ENCODE data around the gene IMPACT.

The IMPACT gene

DNA sequence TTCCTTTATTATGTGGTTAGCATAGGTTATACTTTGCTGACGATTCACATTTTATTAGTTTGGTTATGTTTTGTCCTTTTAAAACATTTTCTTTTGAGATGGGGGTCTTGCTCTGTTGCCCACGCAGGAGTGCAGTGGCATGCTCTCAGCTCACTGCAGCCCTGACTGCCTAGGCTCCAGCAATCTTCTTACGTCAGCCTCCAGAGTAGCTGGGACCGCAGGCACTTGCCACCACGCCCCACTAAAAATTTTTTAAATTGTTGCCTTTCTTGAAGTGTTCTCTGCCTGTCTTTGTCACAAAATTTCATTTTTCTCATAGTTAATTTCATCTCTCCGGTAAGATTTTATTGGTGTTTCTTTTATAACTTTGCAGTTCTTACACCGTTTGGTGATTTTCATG is 52.9 kb downstream of the IMPACT start:
- DNase-seq (ENCODE audit: low spot score) = no peak

DNA sequence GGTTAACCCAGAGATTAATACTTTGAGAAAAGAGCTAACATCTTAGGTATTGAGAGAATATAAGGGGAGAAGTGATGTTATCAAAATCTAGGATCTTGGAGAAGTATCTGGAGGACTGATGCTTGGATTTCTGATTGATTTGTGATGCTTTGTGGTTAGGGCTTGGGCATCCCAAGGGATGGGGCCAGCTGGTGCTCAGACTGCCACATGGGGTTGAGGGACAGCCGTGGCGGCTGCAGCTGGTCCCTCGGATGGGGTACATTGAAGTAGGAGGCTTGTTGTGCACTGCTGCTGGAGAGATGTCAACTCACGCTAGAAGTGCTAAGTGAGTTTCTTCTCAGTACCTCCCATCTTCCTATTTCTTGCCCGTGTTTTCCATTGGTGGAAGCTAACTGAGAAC is 56.4 kb downstream of the IMPACT start:
- no peak for DNase-seq (ENCODE audit: low spot score)

- DNase-seq (ENCODE audit: low spot score) = no peak
Measured at GRCh38 chr18:24485681-24486080, 59.2 kb downstream of the IMPACT start.

DNA sequence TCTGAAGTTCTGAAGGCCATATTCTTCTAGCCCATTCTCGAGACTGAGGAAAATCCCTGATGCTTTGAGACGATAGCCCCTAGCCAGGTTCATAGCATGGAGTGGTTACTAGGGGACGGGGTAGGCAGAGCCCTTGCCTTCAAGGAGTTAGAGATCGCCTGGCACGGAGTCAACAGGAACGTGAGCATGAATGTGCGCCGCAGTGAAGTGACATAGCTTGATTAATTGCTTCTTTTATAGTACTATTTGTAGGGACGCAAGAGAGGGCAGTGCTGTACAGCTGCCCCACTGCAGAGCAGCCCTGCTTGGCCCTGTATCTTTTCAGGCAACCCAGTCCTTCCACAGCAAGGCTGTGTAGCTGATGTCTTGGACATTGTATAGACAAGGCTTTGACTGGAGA is 60.2 kb downstream of the IMPACT start:
- no peak for DNase-seq (ENCODE audit: low spot score)

- DNase-seq (ENCODE audit: low spot score) = peak; percentile 52
Measured at GRCh38 chr18:24488824-24489493, 62.5 kb downstream of the IMPACT start.

DNA sequence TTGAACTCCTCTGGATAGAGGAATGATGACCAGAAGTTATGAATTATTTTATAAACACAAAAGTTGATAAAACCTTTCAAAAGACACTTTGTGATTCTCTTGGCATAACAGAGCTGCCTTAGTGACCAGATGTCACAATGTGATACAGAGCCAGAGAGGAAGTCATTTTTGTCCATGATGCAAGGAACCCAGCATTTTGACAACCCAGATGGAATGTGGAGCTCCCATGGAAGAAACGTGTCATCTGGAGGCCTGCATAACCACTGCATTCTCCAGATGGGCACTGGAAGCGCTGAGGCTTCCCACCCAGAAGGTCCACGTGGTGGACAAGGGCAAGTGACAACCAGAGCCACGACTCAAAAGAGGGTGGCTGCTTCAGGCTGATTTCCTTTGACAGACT is 64.1 kb downstream of the IMPACT start:
- DNase-seq (ENCODE audit: low spot score) = no peak

DNA sequence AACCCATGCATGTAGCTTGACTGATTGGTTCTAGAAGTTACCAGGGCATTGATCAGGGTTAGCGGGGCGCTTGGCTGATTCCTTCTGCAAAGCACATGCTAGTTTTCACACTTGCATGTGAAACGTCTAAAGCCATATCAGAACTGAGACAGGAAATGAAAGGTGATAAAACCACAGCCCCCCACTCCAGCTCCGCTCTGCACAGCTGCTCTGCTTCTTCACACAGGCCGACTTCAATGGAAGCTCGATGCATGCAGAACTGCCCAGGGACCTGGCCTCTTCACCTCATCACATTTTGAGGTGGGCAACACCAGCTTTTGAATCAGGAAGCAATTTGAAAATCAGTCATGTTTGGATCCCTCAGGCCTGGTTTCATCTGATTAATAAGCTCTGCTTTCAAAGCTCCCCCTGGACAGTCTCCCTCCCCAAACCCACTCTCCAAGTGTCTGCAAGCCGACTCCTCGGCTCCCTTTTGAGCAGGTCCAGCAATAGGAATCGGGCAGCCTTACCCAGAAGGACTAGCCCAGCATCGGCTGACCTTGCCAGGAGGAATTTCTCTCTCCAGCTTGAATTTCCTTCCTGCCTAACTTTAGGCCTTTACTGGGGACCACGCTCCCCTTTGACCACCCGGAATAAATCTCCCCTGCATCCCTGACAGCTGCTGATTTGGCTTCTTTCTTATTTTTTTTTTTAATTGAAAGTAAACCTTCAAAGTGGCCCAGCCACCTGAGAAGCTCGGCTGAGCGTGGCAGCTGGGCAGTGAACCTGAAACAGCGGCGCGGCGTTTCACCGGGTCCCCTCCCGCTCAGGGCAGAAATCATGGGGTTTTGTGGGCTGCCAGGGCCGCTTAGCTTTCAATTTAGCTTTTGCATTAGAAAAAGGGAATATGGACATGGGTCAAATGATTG is 65.7 kb downstream of the IMPACT start:
- DNase-seq (ENCODE audit: low spot score) = no peak

DNA sequence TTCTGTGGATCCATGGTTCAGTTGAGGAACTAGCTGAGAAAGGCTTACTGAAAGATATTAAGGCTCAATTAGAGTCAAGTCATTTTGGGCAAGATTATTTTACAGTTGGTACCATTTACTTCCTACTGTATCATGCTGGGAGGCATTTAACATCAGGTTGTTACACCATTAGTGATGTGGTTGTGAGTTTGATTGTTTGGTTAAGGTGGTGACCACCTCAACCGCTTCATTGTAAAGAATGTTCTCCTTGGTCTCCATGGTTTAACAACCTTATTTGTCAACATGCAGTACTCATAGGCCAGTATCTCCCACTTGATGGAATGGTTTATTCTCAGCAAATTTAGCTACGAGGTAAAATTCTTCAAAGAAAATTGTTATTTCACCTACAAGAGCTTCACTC is 68.1 kb downstream of the IMPACT start:
- DNase-seq (ENCODE audit: low spot score) = no peak

DNA sequence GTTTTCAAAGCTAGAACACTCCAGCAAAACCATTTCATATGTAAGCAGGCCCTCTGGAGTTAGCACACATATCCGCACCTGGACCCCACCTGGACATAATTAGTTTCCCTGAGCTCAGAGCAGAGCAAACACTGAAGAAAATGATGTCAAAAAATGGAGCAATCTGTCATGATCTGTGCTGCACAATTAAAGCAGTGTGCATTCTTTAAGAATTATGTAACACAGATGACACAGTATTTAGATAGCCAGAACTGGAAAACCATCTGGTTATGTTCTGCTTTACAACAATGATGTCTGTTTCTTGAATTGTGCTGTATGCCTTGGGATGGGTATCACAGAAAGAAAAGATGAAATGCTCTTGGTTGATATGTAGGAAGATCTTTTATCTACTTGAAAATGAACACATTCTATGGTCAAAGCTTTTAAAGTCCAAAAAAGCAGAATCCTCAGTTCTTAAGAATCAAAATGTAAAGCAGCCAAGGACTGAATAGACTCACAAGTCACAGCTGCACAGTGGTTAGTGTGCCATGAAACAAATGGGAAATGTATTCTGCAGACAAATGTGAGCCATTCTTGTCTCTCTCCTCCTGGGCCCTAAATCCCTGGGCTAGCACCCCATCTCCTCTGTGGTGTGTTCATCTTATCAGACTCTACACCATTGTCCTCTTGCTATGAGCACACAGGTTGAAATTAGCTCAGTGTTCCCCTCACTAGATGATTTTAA is 70.7 kb downstream of the IMPACT start:
- DNase-seq (ENCODE audit: low spot score) = no peak

- no peak for DNase-seq (ENCODE audit: low spot score)
Measured at GRCh38 chr18:24499814-24500213, 73.3 kb downstream of the IMPACT start.

GRCh38 chr18:24500217-24500616 is 73.7 kb downstream of the IMPACT start:
- no peak for DNase-seq (ENCODE audit: low spot score)

- no peak for DNase-seq (ENCODE audit: low spot score)
Measured at GRCh38 chr18:24500766-24501165, 74.3 kb downstream of the IMPACT start.

GRCh38 chr18:24502667-24503523 is 76.4 kb downstream of the IMPACT start:
- no peak for DNase-seq (ENCODE audit: low spot score)

All from kidney capillary endothelial cell (primary cell).